ENCODE results near the gene IFNGR1.

GRCh38 chr6:137240168-137240567, 21.0 kb upstream of the IFNGR1 start:
- TF ChIP-seq POLR2A (IDR thresholded peaks at IDR 0.05; ENCODE audit: low read depth, low read length) = no peak
- TF ChIP-seq TAF1 (IDR thresholded peaks at IDR 0.05; ENCODE audit: low read depth, low read length) = no peak
- TF ChIP-seq POU2F2 (IDR thresholded peaks at IDR 0.05; ENCODE audit: low read depth, low read length) = no peak

Data from GM12891 (cell line).